AG09309 (cell line): ENCODE results near the gene CTCF.
A peak's percentile ranks its signal among the peaks of the same experiment; 100 is the strongest.

Experiments
- DNase-seq: peaks from one replicate; pipeline ENCODE4 v3.0.0-alpha.2; 2010; ENCODE audit warnings: low read depth
- H3K4me3 ChIP-seq: 2 replicates; pipeline ENCODE4 v1.5.1; 2011; ENCODE audit warnings: mild to moderate bottlenecking, low read depth, low read length, moderate library complexity; ENCODE audit not compliant: control insufficient read depth
- CTCF ChIP-seq: IDR thresholded peaks from 2 replicates; pipeline ENCODE4 v1.5.1; 2011; ENCODE audit warnings: mild to moderate bottlenecking, low read depth, low read length, inconsistent platforms; ENCODE audit not compliant: insufficient read depth, control insufficient read depth; ENCODE audit errors: missing control alignments

Gene CTCF

DNA sequence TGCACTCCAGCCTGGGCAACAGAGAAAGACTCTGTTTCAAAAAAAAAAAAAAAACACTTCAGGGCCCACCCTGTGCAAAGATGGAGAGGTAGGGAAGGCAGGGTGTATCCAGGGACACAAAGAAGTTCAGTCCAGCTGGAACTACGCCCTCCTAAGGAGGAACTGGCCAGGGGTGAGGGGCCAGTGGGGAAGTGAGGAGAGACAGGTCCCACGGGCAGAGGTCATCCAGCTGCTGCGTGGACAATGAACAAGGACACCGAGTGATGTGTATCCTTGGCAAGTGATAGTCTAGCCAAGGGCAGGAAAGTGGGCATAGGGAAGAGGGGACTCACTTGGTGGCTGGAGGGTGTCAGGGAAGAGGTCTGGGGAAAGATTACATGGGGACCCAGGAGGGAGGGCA lies 43.1 kb upstream of the CTCF start:
- H3K4me3 ChIP-seq = no peak overlapping the region
- no peak for TF ChIP-seq CTCF
- DNase-seq = no peak

GRCh38 chr16:67521095-67521804 lies 41.1 kb upstream of the CTCF start:
- peak; percentile 73 for DNase-seq
- H3K4me3 ChIP-seq = peak overlapping the region; percentile 49
- TF ChIP-seq CTCF = peak; percentile 99

DNA sequence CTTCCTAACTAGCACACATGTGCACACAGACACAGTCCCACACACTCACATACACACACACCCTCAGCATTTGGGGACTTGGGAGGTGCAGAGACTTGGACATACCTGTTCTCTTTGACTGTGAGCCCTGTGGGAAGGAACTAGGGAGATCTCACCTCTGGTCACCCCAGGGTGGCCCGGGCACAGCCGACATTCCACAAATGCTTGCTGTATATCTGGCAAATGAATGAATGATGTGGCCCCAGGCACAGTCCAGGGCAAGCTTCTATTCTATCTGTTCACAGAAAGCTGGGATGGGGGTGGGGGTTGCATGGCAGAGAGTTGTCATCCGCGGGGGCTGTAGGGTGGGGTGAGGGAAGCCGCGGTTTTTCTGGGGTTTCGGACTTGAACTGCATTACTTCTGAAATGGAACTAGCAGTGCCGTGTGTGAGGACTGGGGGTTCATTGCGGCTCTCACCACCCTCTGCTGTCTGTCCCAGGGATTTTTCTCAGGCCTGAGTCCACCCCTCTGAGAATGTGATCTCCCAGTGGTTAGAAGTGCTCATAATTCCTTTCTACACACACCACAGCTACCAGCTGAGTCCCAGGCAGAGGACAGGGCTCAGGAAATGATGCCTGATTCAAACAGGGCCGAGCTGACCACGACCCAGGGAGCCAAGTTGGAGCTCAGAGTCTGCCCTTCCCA lies 37.0 kb upstream of the CTCF start:
- H3K4me3 ChIP-seq = no peak overlapping the region
- no peak for DNase-seq
- TF ChIP-seq CTCF = no peak

- TF ChIP-seq CTCF = no peak
- DNase-seq = no peak
Observed at GRCh38 chr16:67526149-67526791, 36.1 kb upstream of the CTCF start.

GRCh38 chr16:67528222-67528869 lies 34.0 kb upstream of the CTCF start, which contains the start of gene RIPOR1:
Gene RIPOR1, plus strand, starts transcription at chr16:67528829. Its CDS starts 9,618 bp downstream, at chr16:67538447.
- TF ChIP-seq CTCF = no peak
- H3K4me3 ChIP-seq = peak within 1 kb of the TSS; percentile 78
- no peak for DNase-seq

More at GRCh38 chr16:67526149-67526791, 36.1 kb upstream of the CTCF start:
- H3K4me3 ChIP-seq = no peak overlapping the region

- H3K4me3 ChIP-seq = peak overlapping the region; percentile 78
- no peak for DNase-seq
- no peak for TF ChIP-seq CTCF
Observed at GRCh38 chr16:67528870-67529581, 33.3 kb upstream of the CTCF start.
